GM12878 (cell line): ENCODE measurements around the gene SYNGR4. TPM values are rescaled to one million over a fixed set of nuclear protein-coding genes. Genes with fewer than 3 reads are reported as not detected.

Experiments used
- ATAC-seq: fragments of 200-7000 bp; cut with Tn5 transposase; 3 replicates; pipeline ENCODE4 v1.9.1; 2020; ENCODE audit warnings: mild to moderate bottlenecking, moderate library complexity
- BruUV-seq: library from RNA; stranded (reverse); fragments of 400-500 nt; replicated peaks from 2 replicates; lab custom pipeline; 2021; lab: Mats Ljungman, UMichigan
- CTCF ChIA-PET: fragments of 300-600 bp; sonication (Branson Sonifier 250); formaldehyde crosslinking; extraction: SDS; loops from one replicate; lab custom pipeline; 2021; ENCODE audit warnings: inconsistent platforms; lab: Yijun Ruan, JAX
- POLR2A ChIA-PET: fragments of 350-600 bp; formaldehyde crosslinking; extraction: SDS; loops from one replicate; lab custom pipeline; 2021; ENCODE audit warnings: inconsistent platforms; lab: Charles Lee
- RAD21 ChIA-PET: fragments of 300-600 bp; sonication (Branson Sonifier 250); formaldehyde crosslinking; loops from one replicate; lab custom pipeline; 2023; ENCODE audit warnings: antibody characterized with exemption; ENCODE audit not compliant: unreplicated experiment; lab: Charles Lee
- SMC1A ChIA-PET: fragments of 300-600 bp; sonication (Branson Sonifier 250); formaldehyde crosslinking; loops from one replicate; lab custom pipeline; 2023; ENCODE audit not compliant: unreplicated experiment, uncharacterized antibody; lab: Charles Lee
- DNase-seq: peaks from one replicate; pipeline ENCODE4 v3.0.0-alpha.2; 2011; ENCODE audit warnings: low read depth, low spot score
- FAIRE-seq: peaks from 3 replicates; lab custom pipeline; 2011; peaks lifted over from hg19 to GRCh38; lab: Jason Lieb, UNC
- H2AFZ ChIP-seq: 2 replicates; pipeline ENCODE4 v1.6.0; 2011; ENCODE audit warnings: low read depth, low read length, control low read depth; ENCODE audit not compliant: control insufficient read depth
- H3K27ac ChIP-seq: 2 replicates; pipeline ENCODE4 v1.5.1; 2011; ENCODE audit warnings: control low read depth; ENCODE audit not compliant: control insufficient read depth, insufficient read depth
- H3K27me3 ChIP-seq, 2 experiments: replicated peaks in 1 of 2; 2 replicates each; pipeline versions ENCODE4 v1.6.0 to v1.6.1; 2011; ENCODE audit warnings: low read length in 1 of 2; ENCODE audit not compliant: control insufficient read depth in 2 of 2, insufficient read depth in 2 of 2
- H3K36me3 ChIP-seq, 2 experiments: 2 replicates each; pipeline ENCODE4 v1.5.1; 2011; ENCODE audit warnings: low read length in 1 of 2; ENCODE audit not compliant: control insufficient read depth in 2 of 2, insufficient read depth in 2 of 2
- H3K4me1 ChIP-seq: 2 replicates; pipeline ENCODE4 v1.6.1; 2011; ENCODE audit warnings: mild to moderate bottlenecking, low read length, moderate library complexity, mixed read lengths; ENCODE audit not compliant: control insufficient read depth, insufficient read depth
- H3K4me2 ChIP-seq: 2 replicates; pipeline ENCODE4 v1.6.0; 2011; ENCODE audit warnings: control low read depth; ENCODE audit not compliant: control insufficient read depth, insufficient read depth
- H3K4me3 ChIP-seq: fragments of 200-600 bp; sonication (generic); 2 replicates; pipeline ENCODE4 v1.5.1; 2016
- H3K79me2 ChIP-seq: 2 replicates; pipeline ENCODE4 v1.6.0; 2011; ENCODE audit warnings: low read length; ENCODE audit not compliant: control insufficient read depth, insufficient read depth
- H3K9ac ChIP-seq: 2 replicates; pipeline ENCODE4 v1.8.0; 2011; ENCODE audit warnings: low read length, control low read depth, mixed read lengths; ENCODE audit not compliant: control insufficient read depth, insufficient read depth
- H3K9me3 ChIP-seq: replicated peaks from 3 replicates; pipeline ENCODE4 v1.5.1; 2011; ENCODE audit warnings: mild to moderate bottlenecking, low read length; ENCODE audit not compliant: control insufficient read depth, insufficient read depth
- H4K20me1 ChIP-seq: 2 replicates; pipeline ENCODE4 v1.6.0; 2011; ENCODE audit not compliant: control insufficient read depth, insufficient read depth
- CBX3 ChIP-seq: fragments of 200-600 bp; sonication (generic); IDR thresholded peaks from 2 replicates; pipeline ENCODE4 v1.6.1; 2016; ENCODE audit warnings: low read depth, borderline replicate concordance
- CHD2 ChIP-seq: IDR thresholded peaks from 2 replicates; pipeline ENCODE4 v1.6.1; 2011; ENCODE audit warnings: low read depth, low read length, improper control_type of control experiment, borderline replicate concordance
- NFYA ChIP-seq: IDR thresholded peaks from 2 replicates; pipeline ENCODE4 v1.6.1; 2011; ENCODE audit warnings: low read depth, mild to moderate bottlenecking, low read length, improper control_type of control experiment, borderline replicate concordance
- NR2C1 ChIP-seq: fragments of 450-650 bp; IDR thresholded peaks from 2 replicates; pipeline ENCODE4 v1.6.1; 2017; ENCODE audit warnings: antibody characterized with exemption, mild to moderate bottlenecking, moderate library complexity
- SP1 ChIP-seq: IDR thresholded peaks from one replicate; pipeline ENCODE4 v1.6.1; 2011; ENCODE audit warnings: low read depth, low read length
- ZBTB4 ChIP-seq: fragments of 450-650 bp; formaldehyde crosslinking; IDR thresholded peaks from 2 replicates; pipeline ENCODE4 v1.4.0; 2022; ENCODE audit warnings: mild to moderate bottlenecking, moderate library complexity
- WGBS: methylation state at CpG from one replicate; pipeline ENCODE4 v1.1.6; 2016; ENCODE audit warnings: low lambda C conversion rate; ENCODE audit not compliant: insufficient replicate concordance, insufficient coverage; ENCODE audit errors: missing lambda C conversion rate; 5-methylcytosine and 5-hydroxymethylcytosine counted together
- in situ Hi-C: fragments of 300-500 bp; cut with MboI; formaldehyde crosslinking; loops from 9 replicates; pipeline ENCODE4 v1.14.3; 2018; ENCODE audit warnings: mixed read lengths
- intact Hi-C: fragments of 100-400 bp; cut with micrococcal nuclease; formaldehyde crosslinking; loops from one replicate; pipeline ENCODE4 v1.14.2; 2022; ENCODE audit not compliant: unreplicated experiment
- polyA plus RNA-seq, 11 experiments: library from polyadenylated mRNA; depleted of rRNA in 4 of 11; unstranded in 6 of 11; stranded (reverse) in 5 of 11; fragments of >200 nt; fragmentation: Nextera tagmentation in 4 of 11; fragmentation: Illumina TruSeq in 1 of 11; extraction: Ambion mirVana in 4 of 11; extraction: Trizol in 1 of 11; gene quantifications; 1 replicate in 1 of 11; 2 replicates in 10 of 11; pipeline versions ENCODE4 v1.2.1 to v1.2.3, GENCODE V29; 2011 to 2016; ENCODE audit warnings: inconsistent platforms in 2 of 11, missing spikeins in 2 of 11, low read depth in 1 of 11
- total RNA-seq, 4 experiments: library from RNA; depleted of rRNA in 3 of 4; stranded (reverse); fragments of >200 nt in 3 of 4; fragmentation: Illumina TruSeq in 1 of 4; extraction: Trizol in 1 of 4; gene quantifications; 2 replicates each; pipeline versions ENCODE4 v1.2.1 to v1.2.3, GENCODE V29; 2013 to 2021

SYNGR4 gene
- total and polyA plus RNA-seq, 10 of the 15 experiments (the other 5 are each of a cell fraction or from before 2014, with no cell fraction given) = 0.08 to 0.72 (median 0.17) TPM; not detected in 6

- FAIRE-seq (no peak), ATAC-seq (no peak), DNase-seq (no peak)
- Histone ChIP-seq H2AFZ (no peak overlapping the region), H3K27ac (no peak overlapping the region), H3K4me3 (no peak overlapping the region), H3K9me3 (no peaks in the 10 kb centered on the region), H3K4me1 (no peaks in the 10 kb centered on the region), H3K27me3 (no peaks in the 10 kb centered on the region), H3K79me2 (no peaks in the 10 kb centered on the region), H4K20me1 (no peaks in the 10 kb centered on the region), H3K36me3 (no peaks in the 10 kb centered on the region; a peak in 1 of 4 replicates), H3K9ac (no peak overlapping the region), H3K4me2 (no peak overlapping the region)
- CTCF ChIA-PET = interaction anchor here (1.9 kb wide), 1 partner anchor 10 kb away, joined by 8 read pairs; the partner anchor contains the start of genes SYNGR4 and TMEM143
- in situ Hi-C loops (no loop called here), intact Hi-C loops (no loop called here)
- POLR2A ChIA-PET = interaction anchor here (1.2 kb wide), 1 partner anchor 10 kb away, joined by 5 read pairs; the partner anchor contains the start of genes SYNGR4 and TMEM143
- RAD21 ChIA-PET = interaction anchor here (0.6 kb wide), 1 partner anchor 273 kb away, joined by 3 read pairs; no protein-coding TSS in a partner anchor
- SMC1A ChIA-PET = no interaction called here
- 94% methylated on average over 5 of the region's 5 CpGs for WGBS
- BruUV-seq = no TSS peak
- TF ChIP-seq ZBTB4 (CRISPR knock-in tag) (no peak), CBX3 (no peak), NFYA (no peak), NR2C1 (no peak), CHD2 (no peak), SP1 (no peak)
Observed at GRCh38 chr19:48353677-48354076, 10.5 kb upstream of the SYNGR4 start.
